Esophagus (tissue), 2 donors: ENCODE measurements around the gene NLN. TPM values are rescaled to one million over a fixed set of nuclear protein-coding genes. Genes with fewer than 3 reads are reported as not detected.
"Not testable (repeated sequence)": the region's sequence is repeated elsewhere in the genome, so short reads cannot be mapped to it uniquely, and the experiment has no call there.

Experiments used
- H3K27ac ChIP-seq, 2 donors: one replicate each; pipeline ENCODE4 v1.5.1; 2013; ENCODE audit warnings: low read depth in 2 of 2, mild to moderate bottlenecking in 2 of 2, inconsistent platforms in 1 of 2, low read length in 1 of 2, moderate library complexity in 1 of 2
- H3K27me3 ChIP-seq, 2 donors: one replicate each; pipeline ENCODE4 v1.6.1; 2013; ENCODE audit warnings: low read length in 2 of 2, control low read depth in 1 of 2, mild to moderate bottlenecking in 1 of 2; ENCODE audit not compliant: insufficient read depth in 2 of 2, control insufficient read depth in 1 of 2
- H3K36me3 ChIP-seq, 2 donors: one replicate each; pipeline ENCODE4 v1.6.1; 2013; ENCODE audit warnings: low read length in 1 of 2; ENCODE audit not compliant: control insufficient read depth in 2 of 2, insufficient read depth in 2 of 2
- H3K4me1 ChIP-seq, 2 donors: one replicate each; pipeline ENCODE4 v1.6.1; 2013; ENCODE audit warnings: low read length in 1 of 2; ENCODE audit not compliant: control insufficient read depth in 2 of 2, insufficient read depth in 2 of 2
- H3K4me3 ChIP-seq, 2 donors: one replicate each; pipeline ENCODE4 v1.5.1; 2013; ENCODE audit warnings: low read length in 2 of 2, mild to moderate bottlenecking in 2 of 2, low read depth in 1 of 2, moderate library complexity in 1 of 2
- H3K9me3 ChIP-seq, 2 donors: one replicate each; pipeline ENCODE4 v1.6.1; 2013; ENCODE audit warnings: mild to moderate bottlenecking in 2 of 2, low read depth in 1 of 2, low read length in 1 of 2, moderate library complexity in 1 of 2; ENCODE audit not compliant: control insufficient read depth in 2 of 2, insufficient read depth in 1 of 2
- WGBS, 2 donors: extraction: QIAGEN DNeasy Blood & Tissue Kit; methylation state at CpG; one replicate each; pipeline ENCODE4 v1.1.7; 2013; 5-methylcytosine and 5-hydroxymethylcytosine counted together
- polyA plus RNA-seq, 2 donors: library from polyadenylated mRNA; stranded (reverse); fragments of 200-250 nt; gene quantifications; one replicate each; pipeline ENCODE4 v1.2.3, GENCODE V29; 2013
- donor health status: healthy with polysubstance abuse.
- donor health status: Bipolar disorder and iron deficiency.

The NLN gene
- polyA plus RNA-seq, 2 donors, result 2.3 to 6.0 TPM

- H3K4me3 ChIP-seq, result no peak overlapping the region
- WGBS, 2 donors, result 97 to 98% methylated on average over 7 of the region's 7 CpGs
- no peaks in the 10 kb centered on the region for H3K9me3 ChIP-seq
These were observed 46.8 kb downstream of the NLN start for GRCh38 chr5:65768723-65769346.

GRCh38 chr5:65769539-65769938 is 47.5 kb downstream of the NLN start:
- Histone ChIP-seq H3K27me3 (no peaks in the 10 kb centered on the region), H3K4me1 (no peaks in the 10 kb centered on the region), H3K27ac (no peak overlapping the region), H3K36me3 (no peaks in the 10 kb centered on the region), H3K4me3 (no peak overlapping the region), H3K9me3 (no peaks in the 10 kb centered on the region)
- 44 to 47% methylated on average over 1 of the region's 1 CpG for WGBS, 2 donors

More at GRCh38 chr5:65768723-65769346, 46.8 kb downstream of the NLN start:
- Histone ChIP-seq H3K36me3 (no peaks in the 10 kb centered on the region), H3K27me3 (no peaks in the 10 kb centered on the region), H3K27ac (no peak overlapping the region), H3K4me1 (no peaks in the 10 kb centered on the region)

- H3K27ac ChIP-seq, result no peak overlapping the region
- WGBS, 2 donors, result 92 to 94% methylated on average over 2 of the region's 2 CpGs
- H3K9me3 ChIP-seq, result no peaks in the 10 kb centered on the region
- no peaks in the 10 kb centered on the region for H3K27me3 ChIP-seq
- no peak overlapping the region for H3K4me3 ChIP-seq
- H3K4me1 ChIP-seq, result no peaks in the 10 kb centered on the region
- H3K36me3 ChIP-seq, result no peaks in the 10 kb centered on the region
These were observed 49.3 kb downstream of the NLN start for GRCh38 chr5:65771266-65771665.

GRCh38 chr5:65772963-65773362 is 51.0 kb downstream of the NLN start:
- not testable (repeated sequence) for H3K27me3 ChIP-seq, H3K4me1 ChIP-seq, H3K9me3 ChIP-seq, H3K36me3 ChIP-seq, H3K27ac ChIP-seq, H3K4me3 ChIP-seq
- WGBS, 2 donors, result 92 to 94% methylated on average over 2 of the region's 2 CpGs

GRCh38 chr5:65774346-65774745 is 52.3 kb downstream of the NLN start:
- Histone ChIP-seq H3K4me1 (no peaks in the 10 kb centered on the region), H3K27ac (no peak overlapping the region), H3K36me3 (peaks cover 0 to 2% of the 10 kb centered on the region in 2 donors), H3K9me3 (no peaks in the 10 kb centered on the region), H3K4me3 (no peak overlapping the region), H3K27me3 (no peaks in the 10 kb centered on the region)

- 92 to 98% methylated on average over 2 of the region's 2 CpGs for WGBS, 2 donors
- no peaks in the 10 kb centered on the region for H3K27me3 ChIP-seq
These were observed 53.5 kb downstream of the NLN start for GRCh38 chr5:65775476-65775875.

GRCh38 chr5:65776441-65777141 is 54.6 kb downstream of the NLN start:
- Histone ChIP-seq H3K9me3 (no peaks in the 10 kb centered on the region), H3K27ac (no peak overlapping the region), H3K4me3 (no peak overlapping the region), H3K27me3 (no peaks in the 10 kb centered on the region), H3K4me1 (no peaks in the 10 kb centered on the region), H3K36me3 (peaks cover 0 to 2% of the 10 kb centered on the region in 2 donors)
- 84 to 85% methylated on average over 3 of the region's 3 CpGs for WGBS, 2 donors

More at GRCh38 chr5:65775476-65775875, 53.5 kb downstream of the NLN start:
- no peaks in the 10 kb centered on the region for H3K4me1 ChIP-seq
- H3K36me3 ChIP-seq, result peaks cover 0 to 2% of the 10 kb centered on the region in 2 donors
- no peaks in the 10 kb centered on the region for H3K9me3 ChIP-seq
- H3K4me3 ChIP-seq, result no peak overlapping the region
- H3K27ac ChIP-seq, result no peak overlapping the region

- no peak overlapping the region for H3K27ac ChIP-seq
- WGBS, 2 donors, result 66 to 68% methylated on average over 1 of the region's 1 CpG
- H3K27me3 ChIP-seq, result no peaks in the 10 kb centered on the region
- no peaks in the 10 kb centered on the region for H3K9me3 ChIP-seq
- H3K36me3 ChIP-seq, result peaks cover 0 to 2% of the 10 kb centered on the region in 2 donors
- no peak overlapping the region for H3K4me3 ChIP-seq
- H3K4me1 ChIP-seq, result no peaks in the 10 kb centered on the region
These were observed 56.1 kb downstream of the NLN start for GRCh38 chr5:65778126-65778525.

GRCh38 chr5:65779643-65780042 is 57.6 kb downstream of the NLN start:
- Histone ChIP-seq H3K36me3 (peaks cover 0 to 2% of the 10 kb centered on the region in 2 donors), H3K27me3 (no peaks in the 10 kb centered on the region), H3K4me1 (no peaks in the 10 kb centered on the region), H3K4me3 (no peak overlapping the region), H3K27ac (no peak overlapping the region), H3K9me3 (no peaks in the 10 kb centered on the region)
- 52 to 53% methylated on average over 1 of the region's 1 CpG for WGBS, 2 donors

- H3K4me3 ChIP-seq, H3K9me3 ChIP-seq, H3K4me1 ChIP-seq, H3K27ac ChIP-seq, H3K36me3 ChIP-seq, H3K27me3 ChIP-seq: not testable (repeated sequence)
- 92 to 95% methylated on average over 2 of the region's 2 CpGs for WGBS, 2 donors
These were observed 66.3 kb downstream of the NLN start for GRCh38 chr5:65788296-65788695.
